ENCODE data around the gene SEC14L1. TPM values are rescaled to one million over a fixed set of nuclear protein-coding genes. Genes with fewer than 3 reads are reported as not detected.

The SEC14L1 gene
- total RNA-seq, 1 donor from 2014 or later = 71.6 TPM

DNA sequence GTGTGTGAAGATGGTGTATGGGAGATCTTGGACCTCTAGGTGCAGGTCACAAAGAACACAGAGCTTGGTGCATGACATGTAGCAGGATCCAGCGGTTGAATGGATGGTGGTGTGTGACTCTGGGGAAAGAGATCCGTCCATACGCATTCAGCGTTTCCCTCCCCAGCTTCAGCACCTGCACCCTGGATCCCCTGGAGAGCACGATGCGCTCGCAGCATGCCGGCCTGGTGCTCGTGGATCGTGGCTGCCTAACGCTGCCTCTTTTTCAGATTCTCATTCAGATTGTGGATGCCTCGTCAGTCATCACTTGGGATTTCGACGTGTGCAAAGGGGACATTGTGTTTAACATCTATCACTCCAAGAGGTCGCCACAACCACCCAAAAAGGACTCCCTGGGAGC lies 70.9 kb downstream of the SEC14L1 start:
- intact Hi-C loops (cut with micrococcal nuclease) = no loop called here

DNA sequence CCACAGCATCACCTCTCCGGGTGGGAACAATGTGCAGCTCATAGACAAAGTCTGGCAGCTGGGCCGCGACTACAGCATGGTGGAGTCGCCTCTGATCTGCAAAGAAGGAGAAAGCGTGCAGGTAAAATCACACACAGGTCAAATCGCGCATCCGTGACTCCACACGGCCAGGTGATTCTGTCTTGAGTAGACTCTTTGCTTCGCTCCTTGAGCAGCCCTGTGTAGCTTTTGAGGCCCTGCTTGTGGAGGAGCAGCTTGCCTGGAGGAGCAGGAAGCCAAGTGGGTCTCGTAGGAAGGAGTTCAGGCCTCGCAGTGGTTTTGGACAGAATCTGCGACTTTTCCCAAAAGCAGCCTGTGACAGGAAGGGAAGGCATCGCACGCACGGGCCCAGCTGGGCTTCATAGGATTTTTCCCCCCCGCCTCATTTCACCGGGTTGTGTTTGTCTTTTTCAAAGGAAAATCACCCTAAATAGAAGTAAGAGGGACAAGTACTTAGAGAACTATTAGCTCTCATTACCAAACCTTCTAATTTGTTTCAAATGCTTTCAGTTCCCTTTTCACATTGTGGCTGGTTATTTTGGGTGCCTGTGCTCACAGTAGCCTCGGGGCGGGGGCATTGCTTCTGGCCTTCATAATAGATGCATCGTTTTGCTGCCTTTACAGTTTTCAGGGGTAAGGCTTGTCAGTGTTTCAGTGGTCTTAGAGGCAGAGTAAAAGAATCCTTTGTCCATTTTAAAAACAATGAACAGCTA lies 71.5 kb downstream of the SEC14L1 start:
- intact Hi-C loops (cut with micrococcal nuclease) = no loop called here

DNA sequence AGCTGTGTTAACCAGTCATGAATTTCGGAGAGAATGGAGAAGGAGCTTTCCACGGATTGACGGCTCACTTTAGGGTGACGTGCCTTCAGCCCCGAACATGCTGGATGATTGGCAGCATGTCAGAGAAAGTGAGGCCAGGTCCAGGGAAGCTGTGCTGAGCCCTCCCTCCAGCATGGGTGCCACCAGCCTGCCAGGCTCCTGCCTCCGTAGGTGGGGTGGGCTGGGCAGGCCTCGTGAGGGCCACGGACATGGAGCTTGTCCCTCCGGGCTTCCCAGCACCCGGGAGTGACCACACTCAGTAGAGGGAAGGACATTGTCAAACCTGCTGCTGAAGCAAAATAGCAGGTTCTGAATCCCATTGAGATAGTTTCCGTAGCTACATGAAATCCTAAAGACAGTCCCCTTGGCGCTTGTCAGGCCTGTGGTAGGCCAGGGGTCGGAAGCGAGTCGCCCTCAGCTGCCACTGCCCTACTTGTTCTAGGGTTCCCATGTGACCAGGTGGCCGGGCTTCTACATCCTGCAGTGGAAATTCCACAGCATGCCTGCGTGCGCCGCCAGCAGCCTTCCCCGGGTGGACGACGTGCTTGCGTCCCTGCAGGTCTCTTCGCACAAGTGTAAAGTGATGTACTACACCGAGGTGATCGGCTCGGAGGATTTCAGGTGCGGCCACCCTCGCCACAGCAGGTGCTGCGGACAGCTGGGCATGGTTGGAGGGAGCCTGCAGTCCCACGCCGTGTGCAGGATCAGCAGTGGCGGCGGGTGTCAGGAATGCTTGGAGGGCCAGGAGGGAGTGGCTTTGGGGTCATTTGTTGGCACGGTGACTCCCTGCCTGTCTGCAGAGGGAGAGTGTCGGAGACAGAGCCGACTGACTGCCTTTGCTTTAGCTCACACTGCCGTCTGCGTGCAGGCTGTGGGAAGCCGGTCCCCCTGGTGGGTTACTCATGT lies 72.3 kb downstream of the SEC14L1 start:
- intact Hi-C loops (cut with micrococcal nuclease) = no loop called here

DNA sequence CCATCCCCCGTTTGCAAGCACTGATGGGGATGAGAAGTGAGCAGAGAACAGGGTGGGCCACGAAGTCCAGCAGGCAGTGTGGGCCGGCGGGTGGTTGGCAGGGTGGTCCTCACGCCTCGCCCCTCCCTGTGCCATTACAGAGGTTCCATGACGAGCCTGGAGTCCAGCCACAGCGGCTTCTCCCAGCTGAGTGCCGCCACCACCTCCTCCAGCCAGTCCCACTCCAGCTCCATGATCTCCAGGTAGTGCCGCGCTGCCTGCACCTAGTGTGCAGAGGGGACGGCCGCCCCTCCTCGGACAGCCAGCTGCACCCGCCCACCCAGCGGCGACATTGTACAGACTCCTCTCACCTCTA lies 73.0 kb downstream of the SEC14L1 start:
- intact Hi-C loops (cut with micrococcal nuclease) = no loop called here

DNA sequence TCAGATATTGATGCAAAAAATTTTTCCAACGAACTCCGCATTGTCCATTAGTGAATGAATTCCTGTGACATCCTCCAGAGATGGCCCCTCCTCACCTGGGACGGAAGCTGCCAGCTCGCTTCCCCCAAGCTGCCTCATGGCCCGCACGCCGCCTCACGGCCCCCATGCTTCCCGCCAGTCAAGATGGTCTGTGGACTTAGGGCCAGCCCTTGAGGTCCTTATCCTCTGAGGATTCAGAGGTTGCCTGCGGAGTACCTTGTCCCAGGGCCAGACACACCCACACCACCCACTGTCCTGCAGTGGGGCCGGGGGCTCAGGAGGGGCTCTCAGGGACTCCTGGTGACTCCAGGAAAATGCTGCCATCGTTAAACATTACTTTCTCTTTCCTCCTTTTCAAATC lies 73.6 kb downstream of the SEC14L1 start:
- intact Hi-C loops (cut with micrococcal nuclease) = no loop called here

DNA sequence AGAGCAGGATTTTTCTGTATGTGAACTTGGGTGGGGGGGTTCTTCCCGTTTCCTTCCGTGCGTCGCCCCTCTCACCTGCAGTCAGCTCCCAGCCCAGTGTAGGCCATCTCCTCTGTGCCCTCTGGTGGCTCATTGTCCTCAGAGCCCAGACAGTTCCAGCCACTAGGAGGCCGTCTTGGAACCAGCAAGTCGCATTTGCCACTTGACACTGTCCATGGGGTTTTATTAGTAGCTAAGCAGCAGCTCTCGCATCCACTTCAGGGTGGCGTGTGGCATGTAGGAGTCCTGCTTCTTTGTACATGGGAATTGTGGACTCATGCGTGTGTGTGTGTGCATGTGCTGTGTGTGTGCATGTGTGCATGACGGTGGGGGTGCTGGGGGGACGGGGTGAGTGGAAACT lies 74.0 kb downstream of the SEC14L1 start:
- intact Hi-C loops (cut with micrococcal nuclease) = no loop called here

DNA sequence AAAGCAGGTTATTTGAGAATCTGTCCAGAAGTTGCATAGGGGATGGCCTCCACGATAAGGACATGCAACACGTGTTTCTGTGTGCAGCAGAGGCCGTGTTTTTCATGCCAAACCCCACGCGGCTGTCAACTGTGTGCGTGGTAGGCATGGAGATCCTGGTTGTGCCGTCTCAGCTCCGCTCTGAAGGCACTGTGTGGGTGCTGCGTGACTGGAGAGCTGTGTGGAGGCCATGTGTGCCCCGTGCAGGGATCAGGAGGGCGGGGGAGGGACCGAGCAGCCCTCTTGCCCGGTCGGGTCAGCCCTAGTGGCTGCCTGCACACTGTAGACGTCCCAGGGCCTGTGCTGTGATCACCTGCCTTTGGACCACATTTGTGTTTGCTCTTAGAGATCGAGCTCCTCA lies 74.5 kb downstream of the SEC14L1 start:
- intact Hi-C loops (cut with micrococcal nuclease) = no loop called here

DNA sequence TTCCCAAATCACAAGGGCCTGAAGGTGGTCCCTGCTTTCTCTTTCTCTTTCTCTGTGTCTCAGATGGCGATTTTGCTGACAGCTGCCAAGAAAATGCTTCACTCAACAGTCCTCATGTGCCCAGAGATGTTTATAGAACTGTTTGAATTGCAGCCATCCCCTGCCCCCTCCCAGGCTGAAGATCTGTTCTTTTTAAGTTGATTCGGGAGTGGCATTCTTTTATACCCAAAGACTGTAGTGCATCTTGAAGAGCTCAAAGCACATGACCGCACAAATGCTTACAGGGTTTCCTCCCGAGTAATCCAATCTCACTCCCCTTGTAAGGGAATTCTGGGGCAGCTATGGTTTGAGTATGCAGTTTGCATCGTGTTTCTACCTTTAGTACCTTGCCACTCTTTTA lies 75.7 kb downstream of the SEC14L1 start:
- intact Hi-C loops (cut with micrococcal nuclease) = no loop called here

DNA sequence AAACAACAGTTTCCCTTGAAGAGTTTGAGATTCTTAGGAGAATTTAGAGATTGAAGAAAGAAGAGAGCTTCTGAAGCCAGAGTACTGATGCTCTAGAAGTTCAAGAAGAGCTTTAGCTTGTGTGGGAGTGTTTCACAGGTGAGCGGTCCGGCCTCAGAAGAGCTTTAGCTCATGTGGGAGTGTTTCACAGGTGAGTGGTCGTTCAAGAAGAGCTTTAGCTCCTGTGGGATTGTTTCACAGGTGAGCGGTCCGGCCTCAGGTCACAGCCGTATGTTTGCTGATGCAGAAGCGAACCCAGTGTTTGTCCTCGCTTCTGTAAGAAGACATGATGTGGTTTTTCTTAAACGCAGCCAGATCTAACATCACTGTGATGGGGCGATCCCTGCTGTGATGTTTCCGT lies 76.4 kb downstream of the SEC14L1 start:
- intact Hi-C loops (cut with micrococcal nuclease) = no loop called here

DNA sequence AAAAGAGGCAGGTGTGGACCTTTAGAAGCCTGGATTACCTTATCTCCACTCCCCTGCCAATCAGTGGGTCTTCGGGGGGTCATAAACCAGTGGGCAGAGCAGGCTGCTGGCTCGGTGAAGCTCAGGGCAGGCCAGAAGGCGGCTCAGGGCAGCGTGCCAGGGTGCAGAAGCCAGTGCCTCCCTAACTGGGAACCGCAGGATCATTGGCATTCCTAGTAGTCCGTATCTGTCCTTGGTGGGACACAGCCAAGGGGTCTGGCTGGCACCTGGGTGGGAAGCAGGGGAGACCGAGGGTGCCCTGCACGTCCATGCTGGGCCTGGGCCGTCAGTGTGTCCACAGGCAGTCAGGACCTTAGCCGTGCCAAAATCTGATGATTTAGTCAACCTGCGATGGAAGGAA lies 76.8 kb downstream of the SEC14L1 start:
- intact Hi-C loops (cut with micrococcal nuclease) = no loop called here

DNA sequence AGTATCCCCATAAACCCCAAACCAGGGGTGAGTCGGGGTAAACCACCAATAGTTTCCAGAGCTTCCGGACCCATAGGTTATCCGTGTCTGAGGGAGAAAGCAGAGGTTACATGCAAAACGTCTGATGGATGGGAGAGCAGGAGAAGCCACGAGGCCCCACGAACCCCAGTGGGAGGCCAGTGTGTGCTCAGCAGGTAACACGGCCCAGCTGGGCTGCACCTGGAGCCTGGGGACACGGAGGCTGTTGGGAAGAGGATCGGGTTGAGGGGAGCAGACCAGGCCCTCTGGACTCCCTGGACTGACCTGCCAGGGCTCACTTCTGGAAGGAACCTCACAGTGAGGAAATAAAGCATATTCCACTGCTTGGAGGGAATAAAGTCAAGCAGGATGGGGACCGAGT lies 78.1 kb downstream of the SEC14L1 start:
- intact Hi-C loops (cut with micrococcal nuclease) = no loop called here

DNA sequence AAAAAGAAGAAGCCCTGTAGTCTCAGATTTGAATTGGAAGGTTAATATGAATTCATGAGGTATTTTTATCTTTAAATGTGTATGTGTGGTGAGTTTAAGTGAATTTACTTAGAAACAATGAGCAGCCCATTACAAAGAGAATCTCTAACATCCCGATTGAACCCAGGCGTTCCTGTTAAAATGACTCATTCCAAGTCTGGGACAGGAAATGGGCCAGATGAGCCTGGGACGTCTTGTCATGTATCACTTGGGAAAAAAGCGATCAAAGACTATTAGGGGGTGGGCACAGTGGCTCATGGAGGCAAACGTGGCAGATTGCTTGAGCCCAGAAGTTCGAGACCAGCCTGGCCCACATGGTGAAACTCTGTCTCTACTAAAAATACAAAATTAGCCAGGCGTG lies 81.6 kb downstream of the SEC14L1 start:
- intact Hi-C loops (cut with micrococcal nuclease) = no loop called here

DNA sequence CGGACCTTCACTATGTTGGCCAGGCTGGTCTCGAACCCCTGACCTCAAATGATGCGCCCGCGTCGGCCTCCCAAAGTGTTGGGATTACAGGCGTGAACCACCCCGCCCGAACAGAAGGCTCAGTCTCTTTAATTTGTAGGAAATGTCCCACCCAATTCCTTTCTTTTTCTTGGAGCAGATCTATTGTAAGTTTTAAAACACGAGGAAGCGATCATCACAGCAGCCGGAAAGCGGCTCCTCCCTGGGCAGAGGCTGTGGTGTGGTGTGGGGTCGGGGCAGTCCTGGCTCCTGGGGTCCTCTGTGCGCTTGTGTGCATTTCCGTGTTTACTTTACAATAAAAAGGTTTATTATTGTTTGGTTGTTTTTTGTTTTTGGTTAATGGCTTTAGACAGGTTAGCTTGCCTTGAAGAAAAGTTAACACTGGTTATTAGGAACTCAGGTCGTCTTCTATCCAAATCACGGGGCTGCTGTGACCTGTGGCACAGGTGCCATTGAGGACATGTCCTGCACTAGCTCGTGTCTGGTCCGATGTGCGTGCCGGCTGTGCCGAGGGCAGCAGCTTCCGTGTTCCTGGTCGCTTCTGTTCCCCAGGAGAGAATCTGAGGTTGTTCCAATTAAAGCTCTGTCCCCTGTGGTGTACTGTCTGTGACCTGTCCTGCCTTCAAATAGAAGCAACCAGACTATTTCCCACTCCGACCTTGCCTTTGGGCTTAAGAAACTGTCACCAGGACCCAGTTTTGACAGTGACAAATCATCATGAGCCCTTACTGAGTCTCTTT lies 83.1 kb downstream of the SEC14L1 start:
- intact Hi-C loops (cut with micrococcal nuclease) = no loop called here

DNA sequence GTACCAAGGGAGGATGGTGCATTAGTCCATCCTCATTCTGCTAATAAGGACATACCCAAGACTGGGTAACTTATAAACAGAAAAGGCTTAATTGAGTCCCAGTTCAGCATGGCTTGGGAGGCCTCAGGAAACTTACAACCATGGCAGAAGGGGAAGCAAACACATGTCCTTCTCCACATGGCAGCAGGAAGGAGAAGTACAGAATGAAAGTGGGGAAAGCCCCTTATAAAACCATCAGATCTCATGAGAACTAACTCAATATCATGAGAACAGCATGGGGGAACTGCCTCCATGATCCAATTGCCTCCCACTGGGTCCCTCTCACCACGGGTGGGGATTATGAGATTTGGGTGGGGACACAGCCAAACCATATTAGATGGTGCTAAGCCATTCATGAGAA lies 84.5 kb downstream of the SEC14L1 start:
- intact Hi-C loops (cut with micrococcal nuclease) = no loop called here

DNA sequence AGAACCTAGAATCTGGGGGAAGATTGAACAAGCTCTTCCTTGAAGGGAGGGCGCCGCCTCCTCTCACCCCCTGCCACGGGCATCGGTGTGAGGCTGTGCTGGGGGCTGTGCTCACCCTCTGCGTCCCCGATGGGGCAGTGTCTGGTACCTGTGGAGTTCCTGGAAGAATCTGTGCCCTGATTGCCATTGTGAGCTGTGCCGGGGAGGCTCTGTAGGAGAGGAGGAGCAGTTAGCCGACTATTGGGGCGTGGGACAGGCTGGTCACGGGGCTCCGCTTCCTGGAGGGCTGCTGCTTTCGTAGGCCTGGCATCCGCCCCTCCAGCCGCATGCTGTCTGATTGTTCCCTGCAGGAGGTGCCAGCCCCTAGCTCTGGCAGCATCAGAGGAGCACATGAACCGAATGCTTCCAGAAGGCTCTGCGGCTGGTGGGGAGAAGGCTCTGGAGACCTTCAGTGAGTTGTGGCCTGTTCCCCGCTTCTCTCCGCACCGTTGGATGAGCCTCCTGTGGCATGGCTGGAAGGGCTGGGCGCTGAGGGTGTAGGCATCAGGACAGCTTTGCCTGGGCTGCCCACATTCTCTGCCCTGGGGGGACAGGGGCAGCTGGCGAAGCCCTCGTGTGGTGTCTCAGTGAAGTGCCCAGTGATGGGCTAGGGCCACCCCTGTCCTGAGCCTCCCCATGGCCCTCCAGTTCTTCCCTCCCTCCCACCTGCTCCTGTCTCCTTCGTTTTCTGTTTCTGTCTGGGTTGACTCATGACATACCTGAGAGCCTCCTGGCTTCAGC lies 86.9 kb downstream of the SEC14L1 start:
- intact Hi-C loops (cut with micrococcal nuclease) = no loop called here

DNA sequence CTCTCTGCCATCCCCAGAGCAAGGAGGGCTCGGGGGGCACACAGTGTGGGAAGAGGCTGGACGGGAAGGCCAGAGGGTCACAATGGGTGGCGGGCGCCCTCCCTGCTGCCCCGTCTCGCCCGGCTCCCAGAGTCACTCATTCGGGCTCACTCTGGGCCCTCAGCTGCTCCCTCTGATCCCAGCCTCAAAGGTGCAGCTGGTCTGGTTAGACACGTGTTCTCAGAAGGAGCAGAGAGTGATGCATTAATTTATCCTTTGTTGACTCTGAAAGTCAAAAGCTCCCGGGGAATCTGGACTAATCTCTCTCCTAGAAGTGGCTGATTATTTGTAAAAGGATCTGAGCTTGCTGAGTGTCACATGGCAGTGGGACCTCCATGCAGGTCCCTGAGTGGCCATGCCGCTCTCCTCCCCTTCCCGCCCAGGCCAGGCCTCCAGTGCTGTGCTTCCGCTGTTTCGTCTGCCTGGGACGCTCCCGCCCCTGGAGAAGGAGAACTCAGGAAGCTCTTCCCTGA lies 87.5 kb downstream of the SEC14L1 start:
- intact Hi-C loops (cut with micrococcal nuclease) = no loop called here

DNA sequence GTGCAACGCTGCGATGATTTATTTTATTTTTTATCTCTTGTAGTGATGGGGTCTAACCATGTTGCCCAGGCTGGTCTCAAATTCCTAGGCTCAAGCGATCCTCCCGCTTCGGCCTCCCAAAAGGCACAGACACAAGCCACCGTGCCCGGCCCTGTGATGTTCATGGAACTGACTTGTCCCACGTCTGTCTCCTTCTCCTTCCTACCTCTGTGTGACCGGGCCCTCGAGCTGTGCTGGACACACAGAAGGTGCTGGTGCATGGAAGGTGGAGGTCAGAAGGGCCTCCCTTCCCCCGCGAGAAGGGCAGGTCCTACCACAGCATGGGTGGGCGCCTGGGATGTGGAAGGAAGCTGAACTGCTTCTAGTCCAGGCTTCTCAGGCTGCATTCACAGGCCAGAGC lies 88.0 kb downstream of the SEC14L1 start:
- intact Hi-C loops (cut with micrococcal nuclease) = no loop called here

DNA sequence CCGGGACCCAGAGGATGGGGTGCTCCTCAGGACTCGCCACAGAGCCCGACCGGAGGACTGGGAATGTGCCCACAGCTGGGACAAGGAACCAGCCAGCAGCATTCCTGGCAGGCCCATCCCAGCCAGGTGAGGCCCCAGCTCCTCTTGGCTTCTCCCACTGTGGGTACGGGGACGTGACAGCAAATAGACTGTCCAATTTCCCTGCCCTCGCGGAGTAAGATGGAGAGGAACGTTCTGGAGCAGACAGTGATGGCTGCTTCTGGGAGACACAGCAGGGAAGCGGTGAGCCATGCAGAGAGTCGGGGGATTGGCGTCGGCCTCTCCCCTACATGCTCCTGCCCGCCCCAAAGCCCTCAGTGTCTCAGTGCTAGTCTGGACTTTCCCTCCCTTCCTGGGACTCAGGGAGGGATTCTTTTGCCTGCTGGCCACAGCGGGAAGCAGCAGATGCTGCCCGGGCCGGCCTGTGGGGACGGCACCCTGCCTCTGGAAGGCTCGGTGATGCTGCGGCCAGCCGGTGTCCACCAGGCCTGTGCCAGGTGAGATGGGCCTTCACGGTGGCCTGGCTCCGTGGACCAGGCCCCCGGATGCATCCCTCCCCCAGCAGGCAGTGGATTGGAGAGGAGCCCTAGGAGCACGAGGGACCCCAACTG lies 89.1 kb downstream of the SEC14L1 start:
- intact Hi-C loops (cut with micrococcal nuclease) = no loop called here

DNA sequence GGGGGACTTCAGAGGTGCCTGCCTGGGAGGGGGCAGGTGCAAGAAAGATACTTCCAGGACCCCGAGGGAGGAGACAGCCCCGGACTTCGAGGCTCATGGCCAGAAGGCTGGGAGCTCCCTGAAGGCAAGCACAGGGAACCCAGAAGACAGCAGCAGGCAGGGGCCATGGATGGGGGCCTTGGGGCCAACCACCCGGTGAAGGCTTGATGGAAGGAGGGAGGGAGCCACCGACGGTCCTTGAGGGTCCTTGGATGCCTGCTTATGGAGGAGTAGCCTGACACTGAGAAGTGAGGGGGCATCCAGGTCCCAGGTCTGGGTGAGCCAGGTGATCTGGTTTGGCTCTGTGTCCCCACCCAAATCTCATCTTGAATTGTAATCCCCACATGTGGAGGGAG lies 89.7 kb downstream of the SEC14L1 start:
- intact Hi-C loops (cut with micrococcal nuclease) = no loop called here

DNA sequence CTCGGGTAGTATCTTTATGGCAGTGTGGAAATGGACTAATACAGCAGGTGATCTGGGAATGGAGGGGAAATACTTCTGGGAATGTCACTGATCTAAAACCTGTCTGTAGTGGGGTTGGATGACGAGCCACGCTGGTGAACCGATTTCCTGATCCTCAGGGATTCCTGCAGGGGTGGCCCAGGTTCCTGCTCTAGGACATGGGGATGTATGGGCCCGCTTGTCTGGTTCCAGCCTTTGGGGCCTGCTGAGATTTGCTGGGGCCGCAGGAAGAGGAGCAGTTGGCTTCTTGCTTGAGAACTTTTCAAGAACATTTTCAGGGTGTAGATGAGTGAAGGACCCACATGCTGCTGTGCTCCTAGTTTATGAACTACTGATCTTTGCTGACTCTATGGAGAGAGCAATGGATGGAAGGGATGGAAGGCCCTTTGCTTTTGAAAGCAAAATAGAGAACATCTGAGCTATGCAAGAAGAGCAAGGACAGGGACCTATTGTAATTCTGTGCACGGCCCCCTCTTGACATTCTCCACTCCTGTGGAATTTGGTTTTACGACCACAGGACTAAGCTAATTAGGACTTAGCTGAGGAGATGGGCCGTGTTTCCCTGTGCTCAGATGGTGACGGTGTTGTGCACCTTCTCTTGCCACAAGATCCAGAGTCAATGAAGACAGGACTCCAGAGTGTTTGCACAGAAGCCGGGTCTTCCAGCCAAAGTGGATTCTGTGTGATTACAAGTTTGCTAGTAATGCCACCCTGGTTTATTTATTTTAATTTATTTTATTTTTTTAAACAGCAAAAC lies 90.5 kb downstream of the SEC14L1 start:
- intact Hi-C loops (cut with micrococcal nuclease) = no loop called here

All from T-helper 2 cell treated with Interferon-gamma antibody and Interleukin-4, amounts not matched to agents 100 ng/mL and 5 ng/mL, for 36 hours (primary cell).